Sciatic nerve (tissue), 2 donors: ENCODE data around the gene ARPC4. TPM values are rescaled to one million over a fixed set of nuclear protein-coding genes. Genes with fewer than 3 reads are reported as not detected.

ENCODE experiments used
- ATAC-seq: fragments of 200-7000 bp; cut with Tn5 transposase; one replicate; pipeline ENCODE4 v1.9.1; 2020; ENCODE audit warnings: mild to moderate bottlenecking, moderate library complexity
- DNase-seq: peaks from one replicate; pipeline ENCODE4 v3.0.0-alpha.2; 2020; ENCODE audit warnings: low spot score
- intact Hi-C: fragments of 100-400 bp; cut with DNase I; formaldehyde crosslinking; loops from one replicate; pipeline ENCODE4 v1.14.2; 2022
- total RNA-seq: library from RNA; stranded (reverse); fragmentation: NEBNext Ultra II Directional; extraction: Animal tissue kit (Norgen Biotek cat#: 25700); gene quantifications from one replicate; pipeline ENCODE4 v1.2.1, GENCODE V29; 2021
- donor health status: DM: no; HTN: no; CAD: no.
- donor health status: DM: no; HTN: no; CAD: no.

Gene ARPC4
- total RNA-seq, 1 donor from 2014 or later: 117 TPM

GRCh38 chr3:9786825-9787669 lies 5.8 kb upstream of the ARPC4 start:
- DNase-seq (no peak), ATAC-seq (no peak)
- intact Hi-C loops: no loop called here

GRCh38 chr3:9787714-9788113 lies 5.2 kb upstream of the ARPC4 start:
- intact Hi-C loops: no loop called here
- no peak for DNase-seq
- no peak for ATAC-seq

DNA sequence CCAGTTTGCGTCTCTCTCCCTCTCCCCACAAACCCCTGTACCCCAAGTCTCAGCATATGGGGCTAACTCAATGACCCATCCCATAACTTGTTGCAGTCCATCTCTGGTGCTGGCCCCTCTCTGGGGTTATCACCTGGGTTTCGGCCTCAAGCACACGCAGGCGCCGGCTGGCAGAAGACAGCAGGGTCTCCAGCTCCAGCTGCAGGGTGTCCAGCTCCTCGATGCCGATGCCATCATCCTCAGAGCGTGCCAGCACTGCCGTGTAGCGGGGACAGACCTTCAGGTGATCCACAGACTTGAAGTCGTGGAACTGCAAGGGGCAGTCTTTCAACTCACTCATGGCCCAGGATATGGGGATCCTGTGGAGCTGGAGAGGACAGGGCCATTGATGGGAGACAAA lies 1.8 kb upstream of the ARPC4 start:
- ATAC-seq: no peak
- DNase-seq: no peak
- intact Hi-C loops: no loop called here

- ATAC-seq (no peak), DNase-seq (no peak)
- intact Hi-C loops: no loop called here
These were observed 985 bp upstream of the ARPC4 start for GRCh38 chr3:9791790-9792404.

DNA sequence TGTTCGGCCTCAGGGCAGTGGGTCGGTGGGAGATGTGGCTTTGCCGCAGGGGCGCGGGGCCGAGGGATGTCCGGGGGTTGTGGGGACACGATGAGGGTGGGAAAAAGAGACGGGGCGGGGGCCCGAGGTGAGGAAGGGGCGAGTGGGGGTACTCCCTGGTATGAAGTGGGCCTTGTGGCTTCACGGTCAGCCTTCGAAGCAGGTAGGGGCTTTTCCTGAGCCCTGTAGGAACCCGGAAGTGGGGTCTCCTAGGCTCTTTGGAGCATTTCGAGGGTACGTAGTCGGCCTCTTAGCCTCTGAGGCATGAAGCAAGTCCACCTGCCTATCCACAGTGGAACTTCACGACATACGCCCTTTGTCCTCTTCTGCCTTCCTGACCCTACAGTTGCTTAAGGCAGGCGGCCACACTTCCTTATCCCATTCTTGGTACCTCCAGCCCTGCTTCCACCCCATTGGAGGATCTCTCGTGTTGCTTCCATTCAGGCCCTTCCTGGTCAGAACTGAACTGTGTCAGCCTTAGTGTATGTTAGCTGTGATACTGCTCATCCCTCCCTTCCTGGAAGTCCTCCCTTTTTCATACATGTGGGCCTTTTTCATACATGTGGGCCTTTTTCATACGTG lies 389 bp downstream of the ARPC4 start:
- DNase-seq: no peak

GRCh38 chr3:9794400-9794799 lies 1.5 kb downstream of the ARPC4 start:
- DNase-seq (no peak), ATAC-seq (no peak)
- intact Hi-C loops: no loop called here

More for the DNA sequence above, 389 bp downstream of the ARPC4 start:
- ATAC-seq: peak; percentile 4
- intact Hi-C loops: no loop called here

DNA sequence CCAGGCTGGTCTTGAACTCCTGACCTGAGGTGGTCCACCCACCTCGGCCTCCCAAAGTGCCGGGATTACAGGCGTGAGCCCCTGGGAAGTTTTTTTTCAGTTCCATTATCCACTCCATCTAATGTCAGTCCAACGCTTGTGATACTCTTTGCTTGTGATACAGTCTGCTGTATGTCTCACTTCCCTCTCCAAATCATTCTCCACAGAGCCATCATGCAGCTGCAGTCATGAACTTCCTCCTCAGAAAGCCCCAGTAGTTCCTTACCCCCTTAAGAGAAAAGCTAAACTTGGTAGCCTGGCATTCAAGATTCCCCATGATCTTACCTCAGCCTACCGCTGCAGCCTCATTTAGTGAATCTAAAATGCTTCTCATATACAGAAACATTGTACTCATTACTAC lies 2.3 kb downstream of the ARPC4 start:
- intact Hi-C loops: no loop called here
- DNase-seq: no peak
- ATAC-seq: no peak

DNA sequence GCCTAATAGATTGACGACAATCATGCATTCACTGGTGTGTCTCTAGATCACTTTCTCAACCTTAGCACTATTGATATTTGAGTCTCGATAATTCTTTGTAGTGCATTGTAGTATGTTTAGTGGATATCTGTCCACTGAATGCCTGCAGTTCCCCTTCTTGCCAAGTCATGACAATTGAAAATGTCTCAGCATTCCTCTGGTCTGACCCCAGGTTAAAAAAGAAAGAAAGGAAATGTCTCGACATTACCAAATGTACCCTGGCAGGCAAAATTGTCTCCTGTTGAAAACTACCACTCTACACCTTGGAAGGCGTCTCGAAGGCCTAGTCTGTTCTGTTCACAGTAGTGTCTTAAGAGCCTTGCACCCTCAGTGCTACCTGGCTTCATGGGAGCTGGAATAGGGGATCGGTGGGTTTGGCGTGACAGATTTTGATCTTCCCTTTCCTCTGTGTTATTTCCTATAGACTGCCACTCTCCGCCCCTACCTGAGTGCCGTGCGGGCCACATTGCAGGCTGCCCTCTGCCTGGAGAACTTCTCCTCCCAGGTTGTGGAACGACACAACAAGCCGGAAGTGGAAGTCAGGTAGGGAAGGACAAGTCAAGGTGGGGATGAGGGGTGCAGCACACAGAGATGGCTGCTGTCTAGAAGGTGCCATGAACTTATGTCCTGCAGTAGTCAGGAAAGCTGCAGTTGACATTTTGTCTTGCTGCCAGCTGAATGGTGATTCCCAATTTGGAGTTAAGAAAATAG lies 4.5 kb downstream of the ARPC4 start:
- no peak for DNase-seq
- intact Hi-C loops: no loop called here
- no peak for ATAC-seq

GRCh38 chr3:9800529-9800928 lies 7.6 kb downstream of the ARPC4 start:
- ATAC-seq (no peak), DNase-seq (no peak)
- intact Hi-C loops: no loop called here

GRCh38 chr3:9803494-9803893 lies 10.6 kb downstream of the ARPC4 start:
- intact Hi-C loops: no loop called here
- no peak for DNase-seq
- no peak for ATAC-seq

GRCh38 chr3:9804996-9805395 lies 12.1 kb downstream of the ARPC4 start:
- DNase-seq (no peak), ATAC-seq (no peak)
- intact Hi-C loops: no loop called here

DNA sequence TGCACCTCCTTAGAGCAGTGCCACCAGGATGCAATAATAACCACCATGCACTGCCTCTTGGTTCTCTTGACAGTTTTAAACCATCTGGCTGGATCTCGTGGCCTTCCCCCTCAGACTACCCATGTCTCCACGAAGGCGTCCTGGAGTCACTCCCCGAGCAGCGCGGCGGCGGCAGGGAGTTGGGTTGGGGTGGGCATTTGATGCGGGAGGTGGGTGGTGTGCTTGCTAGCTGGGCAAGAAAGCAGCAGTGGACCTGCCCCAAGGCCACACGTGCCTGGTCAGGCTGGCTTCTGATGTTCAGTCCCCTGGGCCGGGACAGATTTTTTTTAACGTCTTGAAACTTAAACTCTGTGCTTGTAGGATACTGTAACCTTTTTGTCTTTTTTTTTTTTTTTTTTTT lies 13.3 kb downstream of the ARPC4 start:
- intact Hi-C loops: no loop called here
- DNase-seq (no peak), ATAC-seq (no peak)

DNA sequence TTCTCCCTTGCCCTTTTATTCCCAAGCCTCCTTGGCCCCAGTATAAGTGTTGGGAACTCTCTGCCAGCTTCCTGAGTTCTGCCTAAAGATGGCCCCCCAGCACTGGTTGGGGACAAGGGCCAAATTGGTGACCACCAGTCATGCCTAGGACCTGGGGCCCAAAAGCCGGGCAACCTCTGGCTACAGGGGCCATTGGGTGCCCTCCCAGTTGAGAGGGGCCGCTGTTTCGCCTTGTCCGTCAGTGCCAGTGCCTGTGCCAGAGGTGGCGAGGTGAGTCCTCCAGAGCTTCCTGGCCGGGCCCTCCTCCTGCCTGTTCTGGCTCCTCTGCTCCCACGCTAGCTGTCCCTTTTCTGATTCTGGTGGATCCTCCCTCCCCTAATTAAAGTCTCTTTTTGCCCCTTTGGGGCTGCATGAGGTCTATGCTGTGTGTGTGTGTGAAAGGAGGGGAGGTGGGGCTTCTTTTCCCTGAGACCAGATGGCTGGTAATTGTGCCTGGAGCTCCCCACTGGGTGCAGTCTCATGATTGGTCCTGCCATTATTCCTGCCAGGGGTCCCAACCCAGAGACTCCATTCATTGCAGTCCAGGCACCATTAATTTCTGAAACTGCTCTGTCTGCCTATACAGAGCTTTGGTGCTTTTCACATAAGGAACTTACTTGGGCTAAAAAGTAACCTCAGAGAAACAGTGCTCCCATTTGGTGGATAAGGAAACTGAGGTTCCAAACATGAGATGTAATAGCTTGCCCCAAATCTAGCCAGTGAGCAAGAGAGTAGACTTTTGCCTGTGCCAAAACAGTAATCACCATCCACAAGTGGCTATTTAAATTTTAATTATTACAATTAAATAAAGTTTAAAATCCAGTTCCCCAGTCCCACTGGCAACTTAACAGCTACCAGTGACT lies 14.1 kb downstream of the ARPC4 start:
- DNase-seq: no peak
- intact Hi-C loops: no loop called here
- no peak for ATAC-seq

DNA sequence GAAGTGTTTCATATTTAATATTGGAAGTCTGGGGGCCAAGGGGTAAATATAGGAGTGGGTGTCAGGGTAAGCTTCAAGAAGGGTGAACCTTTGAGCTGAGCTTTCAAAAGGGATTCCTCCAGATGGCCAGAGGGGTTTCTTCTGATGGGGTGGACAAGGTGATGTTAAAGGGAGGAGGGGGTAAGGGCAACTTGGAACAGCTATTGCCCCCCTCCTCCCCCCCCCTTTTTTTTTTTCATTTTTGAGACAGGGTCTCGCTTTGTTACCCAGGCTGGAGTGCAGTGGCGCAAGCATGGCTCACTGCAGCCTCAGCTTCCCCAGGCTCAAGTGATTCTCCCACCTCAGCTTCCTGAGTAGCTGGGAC lies 15.1 kb downstream of the ARPC4 start:
- intact Hi-C loops: no loop called here
- DNase-seq (no peak), ATAC-seq (no peak)

DNA sequence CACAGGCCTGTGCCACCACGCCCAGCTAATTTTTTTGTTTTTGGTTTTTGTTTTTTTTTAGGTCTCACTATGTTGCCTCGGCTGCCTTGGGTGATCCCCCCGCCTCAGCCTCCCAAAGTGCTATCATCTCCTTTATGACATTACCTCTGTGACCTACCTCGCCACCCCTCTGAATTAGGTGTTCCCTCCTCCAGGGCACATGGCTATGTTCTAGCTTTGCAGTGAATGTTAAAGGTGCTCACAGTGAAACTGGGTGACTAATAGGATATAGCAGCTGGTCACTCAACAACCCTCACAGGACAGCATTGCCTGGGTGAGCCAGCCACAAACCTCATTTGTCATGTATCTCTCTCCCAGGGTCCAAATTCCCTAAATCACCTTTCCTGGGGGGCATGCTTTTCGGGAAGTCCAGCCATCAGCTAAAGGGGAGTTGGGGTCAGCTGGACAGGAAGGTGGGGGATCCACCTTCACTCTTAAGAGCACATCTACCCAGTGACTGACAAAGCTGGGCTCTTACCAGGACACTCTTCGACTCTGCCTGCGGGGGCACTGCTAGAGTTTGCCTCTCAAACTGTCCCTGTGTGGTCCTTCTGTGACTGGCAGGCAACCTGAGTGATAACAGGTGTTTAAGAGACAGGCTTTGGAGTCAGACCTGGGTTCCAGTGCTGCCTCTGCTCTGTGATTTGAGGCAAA lies 15.6 kb downstream of the ARPC4 start:
- intact Hi-C loops: no loop called here
- DNase-seq: no peak
- ATAC-seq: no peak

DNA sequence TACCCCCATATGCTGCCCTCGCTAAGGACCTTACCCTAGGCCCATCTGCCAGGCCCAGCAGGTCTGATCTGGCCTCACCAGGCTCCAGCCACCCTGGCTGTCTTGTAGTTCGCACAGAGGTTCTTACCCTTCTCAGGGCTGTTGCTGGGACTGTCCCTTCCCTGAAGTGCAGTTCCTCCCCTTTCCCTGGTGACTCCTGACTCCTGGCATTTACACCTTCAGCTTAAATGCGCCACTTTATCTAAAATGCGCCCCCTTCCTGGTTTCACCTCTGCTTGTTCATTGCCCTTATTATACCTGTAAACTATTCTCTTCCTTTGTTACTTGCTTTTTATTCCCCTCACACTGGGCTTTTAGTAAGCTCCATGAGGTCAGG lies 16.3 kb downstream of the ARPC4 start:
- intact Hi-C loops: no loop called here
- ATAC-seq: peak; percentile 20
- DNase-seq: no peak

DNA sequence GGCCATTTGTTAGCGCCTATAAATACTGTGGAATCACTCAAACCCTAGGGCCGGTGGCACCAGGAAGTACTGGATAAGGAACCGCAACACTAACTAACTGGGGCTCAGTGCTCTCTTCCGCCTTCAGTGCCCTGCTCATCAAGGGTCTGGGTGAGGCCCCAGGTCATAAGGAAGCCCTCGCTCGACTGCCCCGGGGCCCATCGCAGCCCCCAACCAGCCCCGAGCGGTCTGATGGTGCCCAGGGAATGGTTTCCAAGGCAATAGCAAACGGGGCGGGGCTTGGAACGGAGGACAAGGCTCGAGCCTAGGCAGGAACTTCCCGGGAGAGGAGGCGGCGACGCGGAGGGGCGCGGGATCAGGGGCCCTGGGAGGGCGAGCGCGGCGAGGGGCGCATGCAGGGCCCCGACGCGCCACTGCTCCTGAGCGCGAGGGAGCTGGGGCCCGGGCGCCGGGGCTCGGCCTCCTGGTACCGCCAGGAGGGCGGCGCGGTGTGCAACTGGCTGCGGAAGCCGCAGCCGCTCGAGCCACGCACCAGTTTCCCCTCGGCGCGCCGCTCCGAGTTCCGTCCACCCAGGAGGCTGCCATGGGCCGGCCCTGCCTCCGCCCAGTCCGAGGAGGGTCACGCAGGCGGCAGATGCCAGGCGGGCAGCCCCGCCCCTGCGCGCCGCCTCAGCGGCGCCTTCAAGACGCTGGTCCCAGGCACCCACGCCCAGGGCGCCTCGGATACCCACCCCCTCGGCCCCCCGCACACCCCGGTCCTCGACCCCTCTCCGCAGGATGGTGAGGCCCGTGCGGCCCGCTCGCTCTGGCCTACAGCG lies 16.9 kb downstream of the ARPC4 start, which contains the start of gene TTLL3:
TTLL3 (plus strand) TSS at position 648 of the 818 bp plus-strand sequence. CDS start 400 bp downstream, outside the sequence.
- intact Hi-C loops: no loop called here
- DNase-seq (peak; percentile 89), ATAC-seq (peak; percentile 84)
